Heart right ventricle (tissue), 16 donors: Measurements from ENCODE around the gene PERM1. TPM values are rescaled to one million over a fixed set of nuclear protein-coding genes. Genes with fewer than 3 reads are reported as not detected.
"Not testable (repeated sequence)": the region's sequence is repeated elsewhere in the genome, so short reads cannot be mapped to it uniquely, and the experiment has no call there.

Experiments
- ATAC-seq, 8 donors: fragments of 200-7000 bp; cut with Tn5 transposase; one replicate each; pipeline ENCODE4 v1.9.1; 2020; ENCODE audit warnings: mild to moderate bottlenecking in 8 of 8, moderate library complexity in 8 of 8, moderate number of reproducible peaks in 1 of 8
- DNase-seq, 2 donors: peaks; one replicate each; pipeline ENCODE4 v3.0.0-alpha.2; 2020
- H3K27ac ChIP-seq, 10 donors: fragments of 200-600 bp; sonication (generic) in 2 of 10; one replicate each; pipeline versions ENCODE4 v1.5.0 to v1.8.0; 2020 to 2022; ENCODE audit warnings: mild to moderate bottlenecking in 3 of 10
- H3K27me3 ChIP-seq, 7 donors: fragments of 200-600 bp; one replicate each; pipeline ENCODE4 v1.8.0; 2021 to 2022; ENCODE audit warnings: mild to moderate bottlenecking in 2 of 7
- H3K36me3 ChIP-seq, 9 donors: fragments of 200-600 bp; sonication (generic) in 1 of 9; one replicate each; pipeline versions ENCODE4 v1.5.0 to v1.8.0; 2020 to 2022; ENCODE audit warnings: mild to moderate bottlenecking in 2 of 9
- H3K4me1 ChIP-seq, 9 donors: fragments of 200-600 bp; sonication (generic) in 1 of 9; one replicate each; pipeline versions ENCODE4 v1.5.0 to v1.8.0; 2020 to 2022; ENCODE audit warnings: mild to moderate bottlenecking in 4 of 9
- H3K4me3 ChIP-seq, 10 donors: fragments of 200-600 bp; sonication (generic) in 2 of 10; one replicate each; pipeline versions ENCODE4 v1.5.0 to v1.8.0; 2020 to 2022; ENCODE audit warnings: mild to moderate bottlenecking in 7 of 10, moderate library complexity in 2 of 10
- H3K9me3 ChIP-seq, 11 donors: fragments of 200-600 bp in 10 of 11; sonication (generic) in 2 of 11; one replicate each; pipeline versions ENCODE4 v1.5.0 to v1.8.0; 2013 to 2022; ENCODE audit warnings: mild to moderate bottlenecking in 2 of 11, control low read depth in 1 of 11, moderate library complexity in 1 of 11
- CTCF ChIP-seq, 9 donors: fragments of 200-600 bp; sonication (generic) in 2 of 9; IDR thresholded peaks; one replicate each; pipeline versions ENCODE4 v1.5.0 to v1.8.0; 2021 to 2022; ENCODE audit warnings: antibody characterized with exemption in 9 of 9, mild to moderate bottlenecking in 5 of 9, moderate library complexity in 1 of 9
- WGBS, 2 donors: extraction: QIAGEN DNeasy Blood & Tissue Kit; methylation state at CpG; one replicate each; pipeline ENCODE4 v1.1.7; 2013; ENCODE audit warnings: inconsistent platforms in 1 of 2; 5-methylcytosine and 5-hydroxymethylcytosine counted together
- intact Hi-C, 10 donors: fragments of 100-400 bp; cut with DNase I; formaldehyde crosslinking; loops; one replicate each; pipeline versions ENCODE4 v1.11.1 to v1.14.2; 2022
- polyA plus RNA-seq, 2 donors: library from polyadenylated mRNA; stranded (reverse); fragments of 200-250 nt; gene quantifications; one replicate each; pipeline ENCODE4 v1.2.3, GENCODE V29; 2013
- total RNA-seq, 10 donors: library from RNA; stranded (reverse); fragmentation: NEBNext Ultra II Directional in 3 of 10; extraction: Animal tissue kit (Norgen Biotek cat#: 25700) in 3 of 10; gene quantifications; one replicate each; pipeline versions ENCODE4 v1.2.1 to v1.2.4, GENCODE V29; 2021 to 2023
- donor health status: Arrhythmogenic right ventricular cardiomyopathy.
- donor health status: ischemic (EF 13 %, LVEDD 7.1; RV severe dilation, severe dysfunction).
- donor health status: healthy with polysubstance abuse.
- donor health status: DM: no; HTN: yes; CAD: no.
- donor health status: DM: no; HTN: no; CAD: no.
- donor health status: ischemic (EF 25% LVEDD 6.9; RV normal size, moderate dysfunction).
- donor health status: ischemic (EF 25% LVEDD 5.7; RV mildly dilated, moderate dysfunction).
- donor health status: healthy.
- donor health status: DM: yes; HTN: yes; CAD: no.
- donor health status: Ischemic cardiomyopathy.
- donor health status: ischemic (EF 35%, LVEDD 5.7; RV mildly dilated, moderate dysfunction).
- donor health status: nonischemic (EF 11% LVEDD 7.7; RV severe dilation, severe dysfunction).
- donor health status: DM: yes; HTN: yes; CAD: no.
- donor health status: PGD.
- donor health status: ischemic (EF 29% LVEDD 5.4; RV normal size, mild dysfunction).
- donor health status: nonischemic (EF 23%, LVEDD 6.1; RV moderate dilation, normal function).

Gene PERM1
- total and polyA plus RNA-seq, 12 donors, result 55.1 to 513 (median 122) TPM

GRCh38 chr1:996851-997712, 15.2 kb upstream of the PERM1 start:
- peaks cover 0 to 9% (median 0%) of the 10 kb centered on the region in 9 donors for H3K36me3 ChIP-seq
- H3K4me3 ChIP-seq, result peak overlapping the region in 5 of 10 donors; percentile 73 to 88 (median 80)
- ATAC-seq (no peak), DNase-seq (no peak)
- peak overlapping the region in 2 of 10 donors; percentile 100 for H3K27ac ChIP-seq
- intact Hi-C loops, result no loop called here
- H3K27me3 ChIP-seq, result peaks cover 0 to 77% (median 0%) of the 10 kb centered on the region in 7 donors
- H3K4me1 ChIP-seq, result peaks cover 0 to 34% (median 21%) of the 10 kb centered on the region in 9 donors
- H3K9me3 ChIP-seq, result peaks cover 0 to 6% (median under 1%) of the 10 kb centered on the region in 11 donors
- WGBS, 2 donors, result 71% methylated on average over 23 to 24 of the region's 24 CpGs
- TF ChIP-seq CTCF (IDR thresholded peaks at IDR 0.05), result no peak

DNA sequence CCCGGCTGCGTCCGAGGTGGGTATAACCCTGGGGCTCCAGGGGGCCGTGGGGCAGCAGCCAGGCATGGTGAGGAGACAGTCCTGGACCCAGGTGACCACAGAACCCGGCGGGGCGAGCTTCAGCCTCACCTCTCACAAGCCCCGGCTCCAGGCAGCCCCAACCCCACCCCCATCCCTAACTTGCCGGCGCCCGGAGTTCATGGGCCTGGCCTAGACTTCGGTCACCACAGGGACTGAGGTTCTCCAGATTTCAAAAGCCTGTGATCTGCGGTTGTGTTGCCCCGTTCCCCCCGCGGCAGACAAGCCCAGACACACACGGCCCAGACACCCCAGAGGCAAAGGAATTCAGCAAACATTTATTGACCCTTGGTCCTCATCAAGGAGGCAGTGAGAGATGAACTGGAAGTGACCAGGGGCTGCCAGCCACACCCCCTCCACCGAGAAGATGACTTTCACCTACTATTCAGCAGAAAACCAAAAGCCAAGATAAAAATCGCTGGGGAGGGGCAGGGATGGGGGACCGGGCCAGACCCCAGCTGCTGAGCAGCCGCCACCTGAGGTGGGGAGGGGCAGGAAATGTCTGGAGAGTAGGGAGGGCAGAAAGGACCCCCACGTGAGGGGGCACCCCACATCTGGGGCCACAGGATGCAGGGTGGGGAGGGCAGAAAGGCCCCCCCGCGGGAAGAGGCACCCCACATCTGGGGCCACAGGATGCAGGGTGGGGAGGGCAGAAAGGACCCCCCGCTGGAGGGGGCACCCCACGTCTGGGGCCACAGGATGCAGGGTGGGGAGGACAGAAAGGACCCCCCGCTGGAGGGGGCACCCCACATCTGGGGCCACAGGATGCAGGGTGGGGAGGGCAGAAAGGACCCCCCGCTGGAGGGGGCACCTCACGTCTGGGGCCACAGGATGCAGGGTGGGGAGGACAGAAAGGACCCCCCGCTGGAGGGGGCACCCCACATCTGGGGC, 14.1 kb upstream of the PERM1 start:
- peaks cover 0 to 71% (median 0%) of the 10 kb centered on the region in 7 donors for H3K27me3 ChIP-seq
- peaks cover 0 to 14% (median 4%) of the 10 kb centered on the region in 11 donors for H3K9me3 ChIP-seq
- TF ChIP-seq CTCF (IDR thresholded peaks at IDR 0.05), result no peak
- intact Hi-C loops, result no loop called here
- H3K4me3 ChIP-seq, result no peak overlapping the region
- H3K36me3 ChIP-seq, result peaks cover 0 to 9% (median 0%) of the 10 kb centered on the region in 9 donors
- no peak overlapping the region for H3K27ac ChIP-seq
- peak in 1 of 2 donors; percentile 11 for DNase-seq
- H3K4me1 ChIP-seq, result peaks cover 0 to 26% (median 13%) of the 10 kb centered on the region in 9 donors
- ATAC-seq, result no peak
- 48% methylated on average over 27 to 30 of the region's 30 CpGs for whole genome bisulfite sequencing, 2 donors

GRCh38 chr1:994546-994945, 12.7 kb upstream of the PERM1 start:
- ATAC-seq, result not testable (repeated sequence)

DNA sequence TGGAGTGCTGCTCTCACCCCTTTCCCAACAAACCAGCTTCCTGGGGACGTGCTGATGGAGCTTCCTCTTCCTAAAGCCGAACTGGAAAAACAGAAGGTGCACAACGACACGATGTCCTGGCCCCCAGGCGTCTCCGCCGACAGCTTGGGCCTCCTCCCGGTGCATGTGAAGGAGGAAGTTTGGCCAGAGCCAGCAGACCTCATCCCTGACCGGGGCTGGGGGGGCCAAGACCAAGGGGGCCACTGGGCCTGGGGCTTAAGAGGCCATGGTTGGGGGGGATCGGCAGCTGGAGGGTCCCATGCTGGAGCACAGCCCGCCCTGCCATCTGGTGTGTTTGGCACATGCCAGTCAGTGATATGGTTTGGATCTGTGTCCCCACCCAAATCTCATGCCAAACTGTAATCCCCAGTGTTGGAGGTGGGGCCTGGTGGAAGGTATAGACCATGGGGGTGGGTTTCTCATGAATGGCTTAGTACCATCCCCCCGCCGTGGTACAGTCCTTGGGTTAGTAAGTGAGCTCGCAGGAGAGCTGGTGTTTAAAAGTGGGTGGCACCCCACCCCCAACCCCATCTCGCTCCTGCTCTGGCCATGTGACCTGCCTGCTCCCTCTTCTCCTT, 11.6 kb upstream of the PERM1 start:
- ATAC-seq, result no peak
- Histone ChIP-seq H3K4me1 (peaks cover 0 to 19% (median 12%) of the 10 kb centered on the region in 9 donors), H3K4me3 (no peak overlapping the region), H3K27ac (no peak overlapping the region), H3K9me3 (peaks cover 0 to 14% (median 4%) of the 10 kb centered on the region in 11 donors), H3K36me3 (peaks cover 0 to 9% (median 0%) of the 10 kb centered on the region in 9 donors), H3K27me3 (peaks cover 0 to 46% (median 0%) of the 10 kb centered on the region in 7 donors)
- intact Hi-C loops, result loop anchor here in 1 of 10 donors (5.0 kb wide), 1 partner anchor 34 kb away; no protein-coding TSS in a partner anchor
- no peak for TF ChIP-seq CTCF (IDR thresholded peaks at IDR 0.05)
- DNase-seq, result no peak
- WGBS, 2 donors, result 67 to 73% methylated on average over 15 of the region's 15 CpGs

More at GRCh38 chr1:994546-994945, 12.7 kb upstream of the PERM1 start:
- H3K27ac ChIP-seq, H3K4me3 ChIP-seq, DNase-seq, H3K36me3 ChIP-seq: not testable (repeated sequence)
- WGBS, 2 donors, result 84 to 87% methylated on average over 6 of the region's 6 CpGs
- H3K27me3 ChIP-seq, result peaks cover 0 to 57% (median 0%) of the 10 kb centered on the region in 7 donors
- H3K4me1 ChIP-seq, result peaks cover 0 to 24% (median 13%) of the 10 kb centered on the region in 9 donors
- peaks cover 0 to 14% (median 4%) of the 10 kb centered on the region in 11 donors for H3K9me3 ChIP-seq
- intact Hi-C loops, result loop anchor here in 1 of 10 donors (5.0 kb wide), 1 partner anchor 33 kb away; no protein-coding TSS in a partner anchor
